RPMI7951 (cell line): ENCODE results near the gene RTBDN. TPM values are rescaled to one million over a fixed set of nuclear protein-coding genes. Genes with fewer than 3 reads are reported as not detected.
A peak's percentile ranks its signal among the peaks of the same experiment; 100 is the strongest.

Experiments
- DNase-seq: peaks from one replicate; pipeline ENCODE4 v3.0.0-alpha.2; 2012; ENCODE audit warnings: low read depth
- total RNA-seq: library from RNA; depleted of rRNA; stranded (reverse); fragments of >200 nt; shearing (Covaris generic); gene quantifications from 2 replicates; pipeline ENCODE4 v1.2.3, GENCODE V29; 2014

The RTBDN gene
- total RNA-seq, 1 experiment from 2014 or later: not detected

DNA sequence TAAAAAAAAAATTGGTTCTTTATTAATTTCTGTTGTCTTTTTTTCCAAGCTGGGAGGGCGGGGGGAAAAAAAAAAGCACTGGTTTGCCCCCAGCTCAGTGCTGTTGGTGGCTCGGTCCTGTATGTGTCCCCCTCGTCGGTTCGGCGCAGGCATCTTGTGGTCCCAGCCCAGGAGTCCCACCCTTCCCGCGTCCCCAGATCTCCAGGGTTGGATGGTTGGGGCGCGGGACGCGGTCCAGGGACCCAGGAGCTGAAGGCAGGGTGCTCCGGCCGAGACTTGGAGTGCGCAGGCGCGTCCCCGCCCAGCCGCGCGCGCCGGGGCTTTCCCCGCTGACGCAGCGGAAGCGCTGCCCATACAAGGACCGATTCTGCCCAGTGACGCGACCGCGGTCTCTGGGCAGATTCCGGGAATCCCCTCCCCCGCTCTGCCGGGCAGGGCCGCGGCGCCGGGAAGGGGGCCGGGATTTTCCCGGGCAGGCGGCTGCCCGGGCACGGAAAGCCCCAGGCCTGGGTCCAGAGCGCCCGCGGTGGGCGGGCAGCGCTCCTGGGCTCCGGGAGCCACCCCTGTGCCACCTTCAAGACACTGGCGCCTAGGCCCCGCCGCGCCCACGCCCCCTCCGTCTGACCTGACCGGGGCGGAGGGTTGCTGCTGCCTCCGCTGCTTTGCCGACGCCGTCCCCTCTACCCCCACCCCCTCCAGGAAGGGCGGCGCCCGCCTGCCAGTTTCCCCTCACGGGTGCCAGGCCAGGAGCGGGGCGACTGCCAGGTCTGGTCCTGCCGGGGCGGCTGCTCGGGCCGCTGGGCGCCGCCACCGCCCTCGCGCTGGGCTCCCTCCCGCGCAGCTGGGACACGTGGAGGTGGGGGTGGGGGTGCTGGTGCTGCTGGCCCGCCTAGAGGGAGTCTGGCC lies 40.8 kb downstream of the RTBDN start:
- DNase-seq: peak; percentile 92

DNA sequence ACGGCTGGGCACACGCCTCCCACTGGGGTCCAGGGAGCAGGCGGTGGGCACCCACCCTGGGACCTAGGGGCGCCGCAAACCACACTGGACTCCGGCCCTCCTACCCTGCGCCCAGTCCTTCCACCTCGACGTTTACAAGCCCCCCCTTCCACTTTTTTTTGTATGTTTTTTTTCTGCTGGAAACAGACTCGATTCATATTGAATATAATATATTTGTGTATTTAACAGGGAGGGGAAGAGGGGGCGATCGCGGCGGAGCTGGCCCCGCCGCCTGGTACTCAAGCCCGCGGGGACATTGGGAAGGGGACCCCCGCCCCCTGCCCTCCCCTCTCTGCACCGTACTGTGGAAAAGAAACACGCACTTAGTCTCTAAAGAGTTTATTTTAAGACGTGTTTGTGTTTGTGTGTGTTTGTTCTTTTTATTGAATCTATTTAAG lies 41.5 kb downstream of the RTBDN start:
- DNase-seq: no peak

DNA sequence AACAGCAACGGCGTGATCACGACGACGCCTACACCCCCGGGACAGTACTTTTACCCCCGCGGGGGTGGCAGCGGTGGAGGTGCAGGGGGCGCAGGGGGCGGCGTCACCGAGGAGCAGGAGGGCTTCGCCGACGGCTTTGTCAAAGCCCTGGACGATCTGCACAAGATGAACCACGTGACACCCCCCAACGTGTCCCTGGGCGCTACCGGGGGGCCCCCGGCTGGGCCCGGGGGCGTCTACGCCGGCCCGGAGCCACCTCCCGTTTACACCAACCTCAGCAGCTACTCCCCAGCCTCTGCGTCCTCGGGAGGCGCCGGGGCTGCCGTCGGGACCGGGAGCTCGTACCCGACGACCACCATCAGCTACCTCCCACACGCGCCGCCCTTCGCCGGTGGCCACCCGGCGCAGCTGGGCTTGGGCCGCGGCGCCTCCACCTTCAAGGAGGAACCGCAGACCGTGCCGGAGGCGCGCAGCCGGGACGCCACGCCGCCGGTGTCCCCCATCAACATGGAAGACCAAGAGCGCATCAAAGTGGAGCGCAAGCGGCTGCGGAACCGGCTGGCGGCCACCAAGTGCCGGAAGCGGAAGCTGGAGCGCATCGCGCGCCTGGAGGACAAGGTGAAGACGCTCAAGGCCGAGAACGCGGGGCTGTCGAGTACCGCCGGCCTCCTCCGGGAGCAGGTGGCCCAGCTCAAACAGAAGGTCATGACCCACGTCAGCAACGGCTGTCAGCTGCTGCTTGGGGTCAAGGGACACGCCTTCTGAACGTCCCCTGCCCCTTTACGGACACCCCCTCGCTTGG lies 42.1 kb downstream of the RTBDN start:
- peak; percentile 64 for DNase-seq

DNA sequence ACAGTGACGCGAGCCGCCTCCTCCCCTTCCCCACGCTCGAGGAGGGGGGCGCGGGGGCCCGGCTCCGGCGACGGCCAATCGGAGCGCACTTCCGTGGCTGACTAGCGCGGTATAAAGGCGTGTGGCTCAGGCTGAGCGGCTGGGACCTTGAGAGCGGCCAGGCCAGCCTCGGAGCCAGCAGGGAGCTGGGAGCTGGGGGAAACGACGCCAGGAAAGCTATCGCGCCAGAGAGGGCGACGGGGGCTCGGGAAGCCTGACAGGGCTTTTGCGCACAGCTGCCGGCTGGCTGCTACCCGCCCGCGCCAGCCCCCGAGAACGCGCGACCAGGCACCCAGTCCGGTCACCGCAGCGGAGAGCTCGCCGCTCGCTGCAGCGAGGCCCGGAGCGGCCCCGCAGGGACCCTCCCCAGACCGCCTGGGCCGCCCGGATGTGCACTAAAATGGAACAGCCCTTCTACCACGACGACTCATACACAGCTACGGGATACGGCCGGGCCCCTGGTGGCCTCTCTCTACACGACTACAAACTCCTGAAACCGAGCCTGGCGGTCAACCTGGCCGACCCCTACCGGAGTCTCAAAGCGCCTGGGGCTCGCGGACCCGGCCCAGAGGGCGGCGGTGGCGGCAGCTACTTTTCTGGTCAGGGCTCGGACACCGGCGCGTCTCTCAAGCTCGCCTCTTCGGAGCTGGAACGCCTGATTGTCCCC lies 42.9 kb downstream of the RTBDN start, which contains the start of gene JUNB:
JUNB (plus strand) TSS at position 142 of the 706 bp plus-strand sequence; CDS start at position 428, 286 bp downstream.
- DNase-seq: peak; percentile 97

DNA sequence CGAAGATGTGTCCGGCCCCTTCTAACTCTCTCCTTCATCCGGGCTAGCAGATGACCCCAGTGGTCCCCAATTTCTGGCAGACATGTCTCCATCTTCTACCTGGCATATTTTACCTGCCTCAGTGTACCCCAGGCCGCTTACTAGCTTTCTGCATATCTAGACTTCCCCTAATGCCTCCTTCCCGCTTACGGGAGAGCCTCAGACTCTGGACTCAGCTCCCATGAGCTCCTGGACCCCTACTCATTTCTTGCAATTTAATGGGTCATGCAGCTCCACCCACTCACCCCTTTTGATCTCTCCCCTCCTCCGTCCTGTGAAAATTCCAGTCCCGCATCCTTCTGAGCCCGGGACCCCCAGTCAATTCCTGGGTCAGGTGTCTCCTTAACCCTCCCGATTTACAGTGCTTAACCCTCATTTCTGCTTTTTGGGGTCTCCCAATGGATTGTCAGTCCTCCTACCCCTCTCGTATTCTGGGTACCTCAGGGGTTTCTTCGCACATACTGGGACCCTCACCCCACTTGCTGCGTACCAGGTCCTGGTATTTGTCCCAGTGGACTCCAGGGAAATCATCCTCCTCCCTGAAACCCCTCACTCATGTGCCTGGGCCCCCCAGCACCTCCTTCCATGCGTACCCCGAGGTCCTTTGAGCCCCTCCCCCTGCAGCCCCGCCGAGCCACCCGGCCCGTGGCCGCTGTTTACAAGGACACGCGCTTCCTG lies 43.6 kb downstream of the RTBDN start:
- DNase-seq: no peak

DNA sequence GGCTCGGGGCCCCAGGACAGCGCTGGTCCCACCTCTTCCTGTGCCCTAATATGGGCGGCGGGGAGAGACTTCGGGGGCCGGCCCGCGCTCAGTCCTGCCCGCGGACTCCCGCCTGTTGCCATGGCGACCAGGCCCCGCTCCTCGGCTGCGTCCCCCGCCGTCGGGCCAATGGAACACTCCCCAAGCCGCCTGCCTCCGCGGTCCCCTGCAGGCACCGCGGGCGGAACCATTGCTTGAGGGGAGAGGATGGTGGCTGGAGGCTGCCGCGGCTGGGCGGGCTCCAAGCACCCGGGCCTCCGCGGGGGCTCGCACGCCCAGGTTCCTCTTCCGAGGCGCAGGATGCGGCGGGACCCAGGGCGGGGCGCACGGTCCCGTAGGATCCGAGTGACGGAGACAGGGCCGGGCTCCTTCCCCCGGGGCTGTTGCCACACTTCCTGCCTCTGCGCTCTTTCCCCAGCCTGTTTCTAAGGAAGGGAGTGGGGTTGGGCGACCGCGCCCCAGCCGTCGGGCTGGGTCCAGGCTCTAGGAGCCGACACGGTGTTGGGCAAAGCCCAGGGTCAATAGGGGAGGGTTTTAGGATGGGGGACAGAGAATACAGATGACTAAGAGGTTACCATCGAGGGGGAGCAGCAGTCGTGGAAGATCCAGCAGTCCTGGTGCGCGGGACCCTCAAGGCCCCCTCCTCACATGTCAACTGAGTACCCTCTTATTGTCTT lies 44.3 kb downstream of the RTBDN start:
- DNase-seq: peak; percentile 97

DNA sequence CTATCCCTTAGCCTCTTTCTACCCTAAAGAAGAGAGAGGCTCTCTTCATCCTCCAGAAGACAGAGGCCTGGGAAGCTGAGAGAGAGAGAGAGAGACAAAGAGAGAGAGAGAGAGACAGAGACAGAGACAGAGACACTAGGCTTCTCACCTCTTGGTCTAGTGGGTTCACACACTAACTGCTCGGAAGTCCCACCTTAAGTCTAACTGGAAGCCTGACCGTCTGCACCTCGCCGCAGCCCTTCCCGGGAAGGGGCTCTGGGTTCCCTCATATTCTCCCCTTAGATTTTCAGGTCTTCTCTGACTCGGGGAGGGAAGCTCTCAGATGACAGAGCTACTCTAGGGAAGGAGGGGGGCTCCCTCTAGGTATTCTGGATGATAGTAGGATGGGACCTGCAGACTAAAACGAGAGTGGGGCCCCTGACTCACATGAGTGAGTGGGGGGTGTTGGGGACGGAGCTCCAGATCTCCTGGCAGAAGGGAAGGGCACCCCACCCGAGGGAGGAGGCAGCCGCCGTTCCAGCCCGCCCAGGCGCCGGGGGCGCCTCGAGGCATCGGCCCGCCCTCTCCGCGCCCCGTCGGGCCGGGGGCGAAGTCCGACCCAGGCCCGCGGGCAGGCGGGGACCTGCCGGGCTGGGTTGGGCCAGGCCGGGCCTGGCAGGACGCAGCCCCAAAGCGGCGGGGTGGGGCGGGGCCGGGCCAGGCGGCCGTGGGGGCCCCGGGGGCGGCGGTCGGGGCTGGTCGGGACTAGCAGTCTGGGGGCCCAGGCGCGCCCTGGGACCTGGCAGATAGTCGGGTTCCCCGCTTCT lies 45.1 kb downstream of the RTBDN start:
- no peak for DNase-seq

DNA sequence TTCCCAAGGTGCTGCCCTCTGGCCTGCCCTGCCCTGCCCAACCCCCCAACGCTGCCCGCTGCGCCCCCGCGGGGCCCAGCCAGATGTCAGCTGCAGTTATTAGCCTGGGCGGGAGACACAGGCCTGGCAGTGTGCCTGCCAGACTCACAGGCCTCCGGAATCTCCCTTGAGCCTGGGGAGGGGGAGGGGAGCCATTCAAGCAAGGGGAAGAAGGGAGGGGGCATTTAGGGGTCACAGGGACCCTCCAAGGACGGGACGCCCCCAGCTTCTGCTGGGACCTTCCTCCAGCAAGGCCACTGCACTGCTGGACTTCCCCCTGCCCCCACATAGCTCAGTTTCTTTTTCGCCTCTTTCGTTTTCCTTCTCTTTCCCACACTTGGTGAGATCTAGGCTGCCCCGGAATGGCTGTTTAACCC lies 45.7 kb downstream of the RTBDN start:
- DNase-seq: peak; percentile 83

DNA sequence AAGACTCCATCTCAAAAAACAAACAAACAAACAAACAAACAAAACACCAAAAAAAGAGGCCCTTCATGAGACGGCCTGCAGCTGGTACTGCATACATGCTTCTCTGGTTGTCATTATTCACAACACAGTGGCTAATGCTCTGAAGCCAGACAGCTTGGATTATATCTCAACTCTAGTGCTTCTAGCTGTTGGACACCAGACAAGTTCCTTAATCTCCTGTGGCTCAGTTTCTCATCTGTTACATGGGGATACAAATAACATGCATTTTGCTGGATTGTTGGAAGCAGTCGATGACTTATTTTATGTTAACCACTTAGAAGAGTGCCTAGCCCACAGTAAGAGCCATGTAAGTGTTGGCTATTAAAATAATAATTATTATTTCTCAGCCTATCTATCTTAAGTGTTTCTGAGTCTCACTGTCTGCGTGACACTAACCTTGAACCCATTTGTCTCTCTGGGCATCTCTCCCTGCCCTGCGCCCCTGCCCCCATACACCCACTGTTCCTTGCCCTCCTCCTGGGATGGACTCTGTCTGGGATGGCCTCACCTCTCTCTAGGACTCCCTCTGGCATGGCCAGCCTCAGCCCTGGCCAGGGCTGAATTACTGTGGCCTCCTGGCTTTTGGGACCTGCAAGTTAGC lies 46.2 kb downstream of the RTBDN start:
- DNase-seq: no peak

DNA sequence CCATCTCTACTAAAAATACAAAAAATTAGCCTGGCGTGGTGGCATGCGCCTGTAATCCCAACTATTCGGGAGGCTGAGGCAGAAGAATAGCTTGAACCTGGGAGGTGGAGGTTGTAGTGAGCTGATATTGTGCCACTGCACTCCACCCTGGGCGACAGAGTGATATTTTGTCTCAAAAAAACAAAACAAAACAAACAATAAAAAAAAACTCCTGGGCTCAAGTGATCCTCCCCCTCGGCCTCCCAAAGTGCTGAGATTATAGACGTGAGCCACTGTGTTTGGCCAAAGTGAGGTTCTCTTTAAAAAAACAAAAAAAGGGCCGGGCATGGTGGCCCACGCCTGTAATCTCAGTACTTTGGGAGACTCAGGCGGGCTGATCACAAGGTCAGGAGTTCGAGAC lies 46.9 kb downstream of the RTBDN start:
- no peak for DNase-seq

DNA sequence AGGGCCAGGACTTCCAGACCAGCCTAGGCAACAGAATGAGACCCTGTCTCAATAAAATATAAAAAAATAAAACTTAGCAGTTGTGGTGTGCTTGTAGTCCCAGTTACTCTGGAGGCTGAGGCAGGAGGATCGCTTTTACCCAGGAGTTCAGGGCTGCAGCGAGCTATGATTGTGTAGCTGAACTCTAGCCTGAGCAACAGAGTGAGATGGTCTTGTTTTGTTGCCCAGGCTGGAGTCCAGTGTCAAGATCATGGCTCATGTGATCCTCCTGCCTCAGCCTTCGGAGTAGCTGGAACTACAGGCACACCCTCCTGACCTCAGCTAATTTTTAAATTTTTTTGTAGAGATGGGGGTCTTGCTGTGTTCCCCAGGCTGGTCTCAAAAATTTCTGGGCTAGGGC lies 47.4 kb downstream of the RTBDN start:
- no peak for DNase-seq

DNA sequence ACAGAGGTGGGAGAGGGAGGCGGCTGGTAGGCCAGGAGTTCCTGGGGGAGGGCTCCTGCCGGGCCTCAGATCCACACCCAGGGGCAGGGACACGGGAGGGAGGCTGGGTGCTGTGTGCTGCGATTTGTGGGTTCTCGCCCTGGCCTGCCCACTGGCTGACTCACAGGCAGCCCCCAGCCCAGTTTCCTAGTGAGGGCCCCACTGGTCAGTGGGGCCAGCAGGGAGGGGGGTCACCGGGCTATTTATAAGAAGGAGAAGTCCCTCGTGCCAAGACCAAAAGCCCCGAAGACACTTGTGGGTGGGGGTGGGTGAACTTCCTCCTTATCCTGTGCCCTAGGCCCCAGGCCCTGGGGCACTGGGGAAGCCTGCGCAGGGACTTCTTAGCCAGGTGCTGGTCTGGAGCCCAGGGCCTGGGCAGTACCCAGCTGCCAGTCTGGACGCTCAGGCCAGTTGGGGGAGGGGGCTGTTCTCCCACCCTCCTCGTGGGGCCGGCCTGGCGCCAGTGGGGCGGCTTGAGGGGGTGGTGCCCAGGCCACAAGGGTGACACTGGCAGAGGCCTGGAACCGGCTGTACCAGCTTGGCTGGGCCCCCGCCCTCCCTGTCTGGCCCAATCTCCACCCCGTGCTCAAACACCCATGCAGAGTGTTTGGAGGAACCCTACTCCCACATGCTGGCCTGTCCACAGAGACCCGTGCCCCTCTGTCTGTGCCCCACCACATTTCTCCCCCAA lies 48.1 kb downstream of the RTBDN start:
- DNase-seq: peak; percentile 46

DNA sequence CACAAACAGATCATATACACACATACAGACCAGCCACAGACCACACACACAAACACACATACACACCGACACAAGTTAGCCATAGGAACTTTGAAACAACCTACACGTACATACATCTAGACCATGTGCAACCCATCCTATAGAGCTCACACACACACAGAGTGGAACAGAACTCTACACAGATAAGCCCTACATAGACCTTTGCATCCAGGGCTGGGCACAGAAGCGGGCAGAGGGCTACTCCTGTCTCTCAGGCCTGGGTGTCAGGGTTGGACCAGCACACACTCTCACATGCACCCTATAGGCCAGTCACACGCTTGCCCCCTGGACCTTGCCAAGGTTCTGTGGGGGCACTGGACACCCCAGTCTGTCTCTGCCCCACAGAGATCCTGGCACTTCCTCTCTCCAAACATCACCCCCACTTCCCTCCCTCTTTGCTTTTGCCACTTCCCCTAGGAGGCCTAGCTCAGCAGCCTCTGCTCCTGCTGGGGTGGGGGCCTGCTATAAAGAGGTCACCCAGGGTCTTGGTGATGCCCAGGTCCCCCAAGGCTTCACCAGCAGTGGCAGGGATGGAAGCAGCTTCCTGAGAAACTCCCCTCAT lies 48.8 kb downstream of the RTBDN start:
- DNase-seq: no peak

DNA sequence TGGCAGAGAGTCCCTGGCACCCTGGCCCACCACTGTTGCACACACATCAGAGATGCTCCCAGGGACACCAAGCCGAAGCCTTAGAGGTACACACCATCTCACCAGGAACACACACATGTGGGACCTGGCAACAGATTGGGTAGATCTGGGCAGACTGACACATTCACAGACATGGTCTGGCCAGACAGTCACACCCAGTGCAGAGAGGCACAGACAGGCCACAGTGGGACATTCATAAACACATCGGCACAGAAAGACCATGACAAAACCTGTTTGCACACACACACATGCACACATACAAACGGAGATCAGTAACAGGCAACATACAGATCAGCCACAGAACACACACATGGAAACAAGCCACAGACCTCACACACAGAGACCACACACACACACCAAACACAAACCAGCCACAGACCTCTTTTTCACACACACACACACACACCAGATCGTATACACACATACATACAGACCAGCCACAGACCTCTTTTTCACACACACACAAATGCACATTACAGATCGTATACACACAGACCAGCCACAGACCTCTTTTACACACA lies 49.4 kb downstream of the RTBDN start:
- DNase-seq: no peak

DNA sequence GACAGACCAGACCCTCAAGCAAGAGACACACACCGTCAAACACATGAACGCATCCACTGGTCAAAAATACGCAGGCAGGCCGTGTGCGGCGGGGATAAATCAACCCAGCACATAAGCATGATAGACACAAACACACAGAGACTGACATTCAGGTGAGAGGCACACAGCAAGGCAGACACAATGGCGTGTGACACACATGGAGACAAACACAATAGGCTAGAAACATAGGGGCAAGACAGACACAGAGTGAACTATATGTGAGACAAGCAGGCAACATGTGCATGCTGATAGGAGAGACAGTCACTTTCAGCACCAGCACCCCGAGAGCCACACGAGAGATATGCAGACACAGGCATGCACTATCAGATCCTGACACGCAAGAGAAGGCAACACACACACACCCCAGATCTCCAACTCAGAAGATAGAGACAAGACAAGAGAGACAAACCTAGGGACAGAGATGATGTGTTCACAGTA lies 49.9 kb downstream of the RTBDN start:
- DNase-seq: no peak

DNA sequence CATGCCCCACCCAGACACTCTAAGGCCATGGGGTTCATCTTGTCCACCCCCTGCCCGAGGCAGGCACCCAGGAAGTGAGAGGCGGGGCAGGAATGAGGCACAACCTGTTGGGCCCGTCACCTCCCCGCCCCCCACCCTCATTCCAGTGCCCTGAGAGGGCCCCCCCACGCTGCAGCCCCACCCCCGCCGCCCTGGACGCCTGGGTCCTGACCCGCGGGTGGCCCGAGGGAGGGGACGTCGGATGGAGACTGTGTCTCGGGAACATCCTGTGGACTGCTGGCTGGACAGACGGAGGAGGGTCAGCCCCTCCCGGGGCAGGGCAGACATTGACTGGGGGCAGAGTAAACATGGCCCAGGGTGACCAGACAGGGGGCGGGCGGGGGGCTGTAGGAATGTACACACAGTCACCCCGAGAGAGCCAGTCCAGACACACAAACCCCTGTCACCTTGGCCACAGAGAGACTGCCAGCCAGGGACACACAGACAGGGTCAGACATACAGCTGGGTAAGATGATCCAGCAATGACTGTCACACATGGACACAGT lies 50.5 kb downstream of the RTBDN start:
- no peak for DNase-seq

DNA sequence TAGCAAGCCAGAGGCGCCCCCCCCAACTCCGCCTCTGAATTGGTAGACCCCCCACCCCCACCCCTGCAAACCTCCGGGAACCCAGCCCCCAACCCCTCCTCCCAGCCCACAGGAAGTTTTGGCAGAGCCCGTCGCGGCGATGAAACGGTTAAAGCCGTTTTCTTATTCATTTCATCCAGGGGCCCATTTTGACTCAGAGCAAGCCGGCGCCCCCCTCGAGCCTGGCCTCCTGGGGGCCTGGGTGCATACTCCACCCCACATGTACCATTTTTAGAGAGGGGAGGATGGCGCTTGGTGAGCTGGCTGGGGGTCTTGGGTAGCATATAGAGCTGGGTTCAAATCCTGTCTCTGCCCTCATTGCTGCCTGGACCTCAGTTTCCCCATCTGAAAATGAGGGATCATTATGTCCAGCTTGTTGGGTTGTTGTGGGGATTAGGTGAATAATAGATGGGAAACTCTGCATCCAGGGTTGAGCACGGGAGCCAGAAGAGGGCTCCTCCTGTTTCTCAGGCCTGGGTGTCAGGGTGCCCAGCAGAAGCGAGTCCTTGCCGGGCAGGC lies 51.0 kb downstream of the RTBDN start:
- DNase-seq: no peak
